Activated naive CD4-positive, alpha-beta T cell treated with anti-CD3 and anti-CD28 coated beads, Interleukin-2, amount 10 ng/mL, durations not matched to agents 7 days and 5 days (primary cell): ENCODE measurements around the gene CDCA7.
A peak's percentile ranks its signal among the peaks of the same experiment; 100 is the strongest.
"Not testable (repeated sequence)": the region's sequence is repeated elsewhere in the genome, so short reads cannot be mapped to it uniquely, and the experiment has no call there.

Source experiments
- CTCF ChIA-PET: fragments of 350-600 bp; sonication (Branson Sonifier 250); formaldehyde crosslinking; loops from one replicate; lab custom pipeline; 2021; ENCODE audit warnings: antibody characterized with exemption; lab: Charles Lee
- DNase-seq: peaks from one replicate; pipeline ENCODE4 v3.0.0-alpha.2; 2020
- H3K27ac Mint-ChIP-seq: one replicate; pipeline ENCODE4 v1.8.0; 2021; ENCODE audit warnings: mild to moderate bottlenecking, moderate library complexity, mixed read lengths
- H3K27me3 Mint-ChIP-seq: one replicate; pipeline ENCODE4 v1.8.0; 2021; ENCODE audit warnings: mild to moderate bottlenecking, mixed read lengths
- H3K36me3 Mint-ChIP-seq: one replicate; pipeline ENCODE4 v1.8.0; 2021; ENCODE audit warnings: mixed read lengths
- H3K4me1 Mint-ChIP-seq: one replicate; pipeline ENCODE4 v1.8.0; 2021; ENCODE audit warnings: mixed read lengths
- H3K4me3 Mint-ChIP-seq: one replicate; pipeline ENCODE4 v1.8.0; 2021; ENCODE audit warnings: mild to moderate bottlenecking, moderate library complexity, mixed read lengths
- H3K9me3 Mint-ChIP-seq: one replicate; pipeline ENCODE4 v1.8.0; 2021; ENCODE audit warnings: mixed read lengths

CDCA7 gene

DNA sequence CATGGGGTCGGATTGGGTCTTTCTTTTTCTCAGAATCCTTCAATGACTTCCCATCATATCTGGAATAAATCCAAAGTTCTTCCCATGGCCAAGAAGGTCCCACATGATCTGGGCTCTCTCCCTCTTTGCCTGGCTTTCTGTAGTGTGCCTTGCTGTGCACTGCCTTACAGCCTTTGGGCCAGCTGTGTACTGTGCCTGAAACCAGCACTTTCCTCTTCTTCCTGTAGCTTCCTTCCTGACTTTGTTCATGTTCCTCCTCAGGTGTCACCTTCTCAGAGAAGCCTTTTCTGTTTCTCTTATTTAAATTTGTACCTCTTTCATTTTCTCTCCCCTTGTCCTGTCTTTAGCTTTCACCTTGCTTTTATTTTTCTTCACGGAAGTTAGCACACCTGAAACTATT, 4.3 kb upstream of the CDCA7 start:
- H3K27ac Mint-ChIP-seq, result no peak overlapping the region
- peaks cover 29% of the 10 kb centered on the region for H3K4me1 Mint-ChIP-seq
- CTCF ChIA-PET, result no interaction called here
- H3K27me3 Mint-ChIP-seq, result peaks cover 25% of the 10 kb centered on the region
- H3K36me3 Mint-ChIP-seq, result no peaks in the 10 kb centered on the region
- no peak for DNase-seq
- peaks cover 8% of the 10 kb centered on the region for H3K9me3 Mint-ChIP-seq
- no peak overlapping the region for H3K4me3 Mint-ChIP-seq

DNA sequence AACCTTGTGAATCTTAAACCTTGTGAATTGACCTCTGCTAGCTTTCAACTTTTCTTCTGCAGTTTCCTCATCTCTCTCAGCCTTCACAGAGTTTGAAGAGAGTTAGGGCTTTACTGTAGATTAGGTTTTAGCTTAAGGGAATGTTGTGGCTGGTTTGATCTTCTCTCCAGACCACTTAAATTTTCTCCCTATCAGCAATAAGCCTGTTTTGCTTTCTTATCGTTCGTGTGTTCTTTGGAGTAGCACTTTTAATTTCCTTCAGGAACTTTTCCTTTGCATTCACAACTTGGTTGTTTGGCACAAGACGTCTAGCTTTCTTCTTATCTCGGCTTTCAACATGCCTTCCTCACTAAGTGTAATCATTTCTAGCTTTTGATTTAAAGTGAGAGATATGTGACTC, 2.8 kb upstream of the CDCA7 start:
- no peak overlapping the region for H3K27ac Mint-ChIP-seq
- H3K36me3 Mint-ChIP-seq, result peaks cover 11% of the 10 kb centered on the region
- H3K27me3 Mint-ChIP-seq, result peaks cover 25% of the 10 kb centered on the region
- H3K4me3 Mint-ChIP-seq, result no peak overlapping the region
- H3K4me1 Mint-ChIP-seq, result peaks cover 43% of the 10 kb centered on the region
- no peak for DNase-seq
- no peaks in the 10 kb centered on the region for H3K9me3 Mint-ChIP-seq
- CTCF ChIA-PET, result no interaction called here

DNA sequence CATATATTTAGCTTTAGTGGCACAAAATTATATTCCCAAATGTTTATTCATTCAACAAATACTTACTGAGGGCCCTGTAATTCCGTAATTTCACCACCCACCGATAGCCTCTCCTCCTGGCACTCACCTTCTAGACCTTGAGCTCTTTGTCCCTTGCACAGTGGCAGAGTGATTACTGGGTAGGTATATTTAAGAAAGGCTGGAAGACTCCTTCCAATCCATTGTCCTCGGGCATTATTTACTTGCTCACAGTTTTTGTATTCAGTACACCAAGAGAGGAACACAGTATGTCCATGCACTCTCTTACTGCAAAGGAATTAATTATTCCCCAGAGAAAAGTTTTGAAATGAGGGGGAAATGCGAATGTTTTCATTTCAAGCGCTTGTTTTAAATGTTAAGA, 1.1 kb upstream of the CDCA7 start:
- no peak for DNase-seq
- Mint-ChIP-seq H3K36me3 (peaks cover 20% of the 10 kb centered on the region), H3K27ac (peak overlapping the region; percentile 98), H3K4me3 (peak overlapping the region; percentile 89), H3K9me3 (no peaks in the 10 kb centered on the region), H3K27me3 (peaks cover 18% of the 10 kb centered on the region), H3K4me1 (peaks cover 53% of the 10 kb centered on the region)
- CTCF ChIA-PET, result interaction anchor here (1.0 to 1.1 kb wide), 2 partner anchors 50 to 114 kb away, joined by 3 to 4 read pairs; no protein-coding TSS in a partner anchor

DNA sequence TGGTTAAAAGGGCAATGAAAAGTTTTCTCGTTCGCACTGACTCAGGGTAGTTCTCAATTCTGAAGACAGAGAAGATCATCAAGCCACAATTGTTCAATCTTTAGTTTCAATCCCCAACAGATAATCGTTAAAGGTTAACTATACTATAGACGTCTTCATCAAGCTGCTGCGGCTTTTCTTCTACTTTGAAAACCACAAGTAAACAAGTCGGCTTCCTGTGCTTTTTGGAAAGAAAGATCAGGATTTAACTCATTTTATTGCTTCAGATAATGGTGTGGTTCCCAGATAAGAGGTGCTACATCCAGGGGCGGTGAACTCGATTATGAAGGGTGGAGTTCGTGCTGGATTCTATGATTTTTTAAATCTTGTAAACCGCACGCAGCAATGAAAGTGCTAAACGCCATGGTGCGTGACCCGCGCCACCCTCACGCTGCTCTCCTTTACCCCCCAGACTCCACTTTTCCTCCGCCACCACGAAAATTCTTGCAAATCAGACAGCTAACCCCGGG, 545 bp upstream of the CDCA7 start:
- Mint-ChIP-seq H3K4me3 (peak overlapping the region; percentile 89), H3K36me3 (peaks cover 25% of the 10 kb centered on the region), H3K9me3 (no peaks in the 10 kb centered on the region), H3K27me3 (peaks cover 18% of the 10 kb centered on the region), H3K27ac (peak overlapping the region; percentile 98), H3K4me1 (peaks cover 59% of the 10 kb centered on the region)
- CTCF ChIA-PET, result interaction anchor here (1.0 to 1.1 kb wide), 2 partner anchors 49 to 115 kb away, joined by 3 to 4 read pairs; no protein-coding TSS in a partner anchor
- DNase-seq, result peak; percentile 78

DNA sequence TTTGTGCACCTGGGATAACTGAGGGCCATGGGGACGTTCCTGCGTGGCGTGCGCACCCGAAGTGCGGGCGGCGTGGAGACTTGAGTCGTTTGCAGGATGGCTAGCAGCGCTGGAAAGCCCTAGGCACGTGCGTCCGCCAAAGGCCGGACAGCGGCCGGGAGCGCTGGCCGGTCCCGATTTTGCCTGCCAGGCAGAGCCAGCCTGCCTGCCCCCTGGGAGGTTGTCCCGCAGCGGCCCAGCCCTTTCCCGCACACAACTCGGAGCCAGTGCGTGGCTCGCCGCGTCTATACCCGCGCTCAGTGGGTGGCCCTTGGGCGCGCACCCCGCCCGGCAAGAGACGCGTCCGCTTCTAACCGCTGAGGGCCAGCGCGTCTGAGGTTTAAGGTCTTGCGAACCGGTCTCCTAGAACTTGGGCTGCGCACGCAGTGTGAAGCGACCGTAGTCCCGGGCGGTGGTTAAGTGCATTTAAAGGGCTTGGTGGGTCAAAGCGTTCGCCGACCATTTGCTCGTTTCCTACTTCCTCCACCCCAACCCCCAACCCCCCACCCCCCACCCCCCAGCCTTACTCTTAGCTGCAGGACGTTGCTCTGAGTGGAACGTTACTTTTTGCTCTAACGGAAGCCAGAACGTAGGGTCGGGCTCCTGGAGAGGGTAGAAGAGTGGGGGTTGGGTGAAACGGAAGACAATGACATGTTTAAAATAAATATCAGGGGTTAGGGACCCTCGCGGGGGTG, 627 bp downstream of the CDCA7 start:
- H3K4me1 Mint-ChIP-seq, result peaks cover 65% of the 10 kb centered on the region
- peak overlapping the region; percentile 89 for H3K27ac Mint-ChIP-seq
- no peaks in the 10 kb centered on the region for H3K9me3 Mint-ChIP-seq
- H3K27me3 Mint-ChIP-seq, result peaks cover 14% of the 10 kb centered on the region
- CTCF ChIA-PET, result no interaction called here
- DNase-seq, result peak; percentile 64
- H3K4me3 Mint-ChIP-seq, result peak overlapping the region; percentile 89
- peaks cover 34% of the 10 kb centered on the region for H3K36me3 Mint-ChIP-seq

DNA sequence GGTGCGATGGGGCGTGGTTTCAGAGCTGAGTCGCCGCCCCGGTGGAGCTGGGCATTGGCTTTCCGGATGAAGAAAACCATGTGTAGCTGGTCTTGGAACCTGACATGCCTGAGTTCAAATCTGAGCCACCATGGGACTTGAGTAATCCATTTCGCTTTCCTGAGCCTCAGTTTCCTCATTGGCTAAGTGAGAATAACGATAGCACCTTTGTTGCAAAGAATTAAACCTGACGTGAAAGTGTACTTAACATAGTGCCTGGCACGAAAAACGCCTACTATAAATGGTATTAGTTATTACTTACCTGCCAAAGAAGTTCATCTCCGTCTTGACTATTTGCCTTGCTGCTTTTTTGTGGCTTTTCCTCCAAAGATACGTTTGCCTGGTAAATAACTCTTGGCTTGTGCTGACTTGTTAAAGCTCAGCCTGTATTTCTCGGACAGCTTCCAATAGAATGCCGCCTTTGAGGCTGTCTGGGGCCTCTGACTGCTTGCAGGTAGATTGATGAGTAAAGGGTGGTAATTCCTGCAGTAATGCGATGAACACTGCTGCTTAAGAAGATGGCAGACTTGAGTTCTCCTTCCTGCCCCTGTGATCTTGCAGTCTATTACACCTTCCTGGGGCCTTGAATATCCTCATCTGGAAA, 1.3 kb downstream of the CDCA7 start:
- H3K36me3 Mint-ChIP-seq, result peaks cover 38% of the 10 kb centered on the region

DNA sequence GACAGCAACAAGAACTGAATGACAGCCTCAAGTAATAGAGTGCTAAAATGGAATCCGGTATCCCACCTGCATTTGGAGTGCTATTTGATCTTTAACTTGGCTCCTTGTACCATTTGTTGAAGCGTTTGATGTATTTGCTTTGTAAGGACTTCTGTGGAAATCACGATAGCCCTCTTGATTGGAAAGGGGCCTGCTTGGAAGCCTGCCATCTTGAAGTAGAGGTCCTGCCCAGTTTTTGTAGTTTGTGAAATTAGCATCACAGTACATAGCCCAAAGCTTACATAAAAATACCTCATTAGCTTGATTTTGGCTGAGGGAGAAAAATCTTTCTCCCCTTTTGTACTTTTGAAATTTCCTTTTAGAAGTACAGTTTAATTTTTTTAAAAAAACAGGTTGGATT, 2.7 kb downstream of the CDCA7 start:
- H3K4me3 Mint-ChIP-seq, result peak overlapping the region; percentile 28
- CTCF ChIA-PET, result interaction anchor here (0.6 kb wide), 1 partner anchor 1137 kb away, joined by 5 read pairs; no protein-coding TSS in a partner anchor
- H3K27me3 Mint-ChIP-seq, result no peaks in the 10 kb centered on the region
- peak overlapping the region; percentile 42 for H3K27ac Mint-ChIP-seq
- DNase-seq, result no peak
- H3K36me3 Mint-ChIP-seq, result peaks cover 45% of the 10 kb centered on the region
- peaks cover 66% of the 10 kb centered on the region for H3K4me1 Mint-ChIP-seq
- no peaks in the 10 kb centered on the region for H3K9me3 Mint-ChIP-seq

More for the DNA sequence above, 1.3 kb downstream of the CDCA7 start:
- H3K9me3 Mint-ChIP-seq, result no peaks in the 10 kb centered on the region
- peak overlapping the region; percentile 89 for H3K4me3 Mint-ChIP-seq
- peak overlapping the region; percentile 89 for H3K27ac Mint-ChIP-seq
- H3K4me1 Mint-ChIP-seq, result peaks cover 66% of the 10 kb centered on the region
- peaks cover 9% of the 10 kb centered on the region for H3K27me3 Mint-ChIP-seq
- peak; percentile 21 for DNase-seq
- CTCF ChIA-PET, result interaction anchor here (0.6 kb wide), 1 partner anchor 1085 kb away, joined by 3 read pairs; no protein-coding TSS in a partner anchor

DNA sequence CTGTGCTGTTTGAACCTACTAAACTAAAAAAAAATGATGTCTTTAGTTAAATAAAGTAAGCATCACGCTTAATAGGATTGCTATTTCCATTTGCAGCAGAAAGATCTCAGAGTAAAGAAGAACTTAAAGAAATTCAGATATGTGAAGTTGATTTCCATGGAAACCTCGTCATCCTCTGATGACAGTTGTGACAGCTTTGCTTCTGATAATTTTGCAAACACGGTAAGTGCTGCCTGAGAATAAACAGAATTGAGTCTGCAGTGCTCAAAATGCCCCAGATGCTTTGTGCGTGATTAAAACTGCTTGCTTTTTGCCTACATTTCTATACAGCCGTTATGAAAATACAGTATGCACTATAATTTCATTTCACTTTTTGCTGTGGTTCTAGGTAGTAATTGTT, 3.9 kb downstream of the CDCA7 start:
- Mint-ChIP-seq H3K27ac (peak overlapping the region; percentile 49), H3K4me3 (no peak overlapping the region), H3K27me3 (no peaks in the 10 kb centered on the region), H3K4me1 (peaks cover 55% of the 10 kb centered on the region), H3K36me3 (peaks cover 51% of the 10 kb centered on the region), H3K9me3 (no peaks in the 10 kb centered on the region)
- CTCF ChIA-PET, result no interaction called here
- DNase-seq, result no peak

DNA sequence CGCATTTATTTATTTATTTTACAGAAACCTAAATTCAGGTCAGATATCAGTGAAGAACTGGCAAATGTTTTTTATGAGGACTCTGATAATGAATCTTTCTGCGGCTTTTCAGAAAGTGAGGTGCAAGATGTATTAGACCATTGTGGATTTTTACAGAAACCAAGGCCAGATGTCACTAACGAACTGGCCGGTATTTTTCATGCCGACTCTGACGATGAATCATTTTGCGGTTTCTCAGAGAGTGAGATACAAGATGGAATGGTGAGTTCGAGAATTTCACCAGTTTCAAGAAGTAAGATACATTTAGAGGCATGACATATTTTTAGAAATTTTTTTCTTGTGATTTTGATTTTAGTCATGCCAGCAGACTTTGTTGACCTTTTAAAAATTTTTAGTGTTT, 4.6 kb downstream of the CDCA7 start:
- Mint-ChIP-seq H3K4me3 (no peak overlapping the region), H3K36me3 (peaks cover 57% of the 10 kb centered on the region)
- CTCF ChIA-PET, result no interaction called here

DNA sequence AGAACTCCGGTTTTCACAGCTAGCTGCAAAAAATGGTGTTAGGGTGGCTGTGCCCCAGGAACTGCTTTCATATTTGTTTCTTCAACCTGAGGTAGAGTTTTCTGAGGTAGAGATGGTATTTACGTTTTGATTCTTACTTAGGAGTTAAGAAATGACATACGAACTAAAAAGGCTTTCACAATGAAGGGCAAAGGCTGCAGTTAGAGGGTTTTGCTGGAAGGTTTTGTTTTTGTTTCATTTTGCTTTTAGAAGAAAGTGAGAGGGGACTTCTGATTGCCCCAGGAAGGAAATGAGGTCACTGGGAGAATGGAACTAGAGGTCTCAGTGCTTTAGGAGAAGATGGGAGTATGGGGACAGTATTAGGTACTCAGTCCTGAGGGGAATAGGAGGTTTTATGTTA, 15.5 kb downstream of the CDCA7 start:
- CTCF ChIA-PET, result no interaction called here
- Mint-ChIP-seq H3K36me3 (peaks cover 56% of the 10 kb centered on the region), H3K4me3 (no peak overlapping the region)

More for the DNA sequence above, 4.6 kb downstream of the CDCA7 start:
- H3K4me1 Mint-ChIP-seq, result peaks cover 49% of the 10 kb centered on the region
- no peak for DNase-seq
- no peak overlapping the region for H3K27ac Mint-ChIP-seq
- no peaks in the 10 kb centered on the region for H3K27me3 Mint-ChIP-seq
- no peaks in the 10 kb centered on the region for H3K9me3 Mint-ChIP-seq

DNA sequence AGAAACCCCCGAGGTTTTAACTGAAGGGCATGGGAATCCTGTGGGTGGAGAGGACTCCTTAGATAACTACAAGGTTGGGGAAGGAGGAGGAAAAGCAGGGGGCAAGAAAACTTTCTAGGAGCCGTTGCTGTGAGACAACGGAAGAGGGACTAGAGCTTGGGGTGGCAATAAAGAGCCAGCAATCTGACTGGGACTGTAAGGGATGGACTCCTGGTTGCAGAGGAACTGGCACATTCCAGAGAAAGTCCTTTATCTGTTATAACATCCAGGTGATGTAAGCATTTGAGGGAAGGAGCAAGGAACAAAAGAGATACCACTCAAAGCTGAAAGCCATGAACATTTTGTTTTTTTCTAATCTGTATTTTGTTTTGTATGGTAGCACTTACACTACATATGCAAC, 16.4 kb downstream of the CDCA7 start:
- no peak overlapping the region for H3K4me3 Mint-ChIP-seq
- CTCF ChIA-PET, result no interaction called here
- H3K27me3 Mint-ChIP-seq, result no peaks in the 10 kb centered on the region
- peaks cover 48% of the 10 kb centered on the region for H3K36me3 Mint-ChIP-seq
- peak overlapping the region; percentile 74 for H3K27ac Mint-ChIP-seq
- no peak for DNase-seq
- peaks cover 27% of the 10 kb centered on the region for H3K4me1 Mint-ChIP-seq
- no peaks in the 10 kb centered on the region for H3K9me3 Mint-ChIP-seq

More for the DNA sequence above, 15.5 kb downstream of the CDCA7 start:
- Mint-ChIP-seq H3K4me1 (peaks cover 30% of the 10 kb centered on the region), H3K27ac (peak overlapping the region; percentile 74), H3K27me3 (no peaks in the 10 kb centered on the region), H3K9me3 (no peaks in the 10 kb centered on the region)
- no peak for DNase-seq

DNA sequence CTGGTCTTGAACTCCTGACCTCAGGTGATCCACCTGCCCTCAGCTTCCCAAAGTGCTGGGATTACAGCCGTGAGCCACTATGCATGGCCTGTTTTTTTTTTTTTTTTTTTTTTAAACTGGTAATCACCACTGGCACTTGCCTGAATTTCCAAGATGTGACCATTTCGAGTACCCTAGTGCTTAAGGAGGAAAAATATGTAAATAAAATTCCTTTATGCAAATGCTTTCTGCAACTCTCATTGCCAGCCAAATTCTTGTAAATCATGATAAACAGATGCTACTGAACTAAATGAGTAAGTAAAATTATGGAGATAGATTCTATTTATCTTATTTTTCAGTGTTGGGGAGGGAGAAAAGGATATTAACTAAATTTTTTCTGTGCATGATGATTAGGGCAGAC, 18.6 kb downstream of the CDCA7 start:
- no peaks in the 10 kb centered on the region for H3K27me3 Mint-ChIP-seq
- no peak overlapping the region for H3K27ac Mint-ChIP-seq
- DNase-seq, result no peak
- peaks cover 36% of the 10 kb centered on the region for H3K36me3 Mint-ChIP-seq
- H3K4me1 Mint-ChIP-seq, result peaks cover 22% of the 10 kb centered on the region
- CTCF ChIA-PET, result no interaction called here
- H3K4me3 Mint-ChIP-seq, result no peak overlapping the region
- no peaks in the 10 kb centered on the region for H3K9me3 Mint-ChIP-seq

DNA sequence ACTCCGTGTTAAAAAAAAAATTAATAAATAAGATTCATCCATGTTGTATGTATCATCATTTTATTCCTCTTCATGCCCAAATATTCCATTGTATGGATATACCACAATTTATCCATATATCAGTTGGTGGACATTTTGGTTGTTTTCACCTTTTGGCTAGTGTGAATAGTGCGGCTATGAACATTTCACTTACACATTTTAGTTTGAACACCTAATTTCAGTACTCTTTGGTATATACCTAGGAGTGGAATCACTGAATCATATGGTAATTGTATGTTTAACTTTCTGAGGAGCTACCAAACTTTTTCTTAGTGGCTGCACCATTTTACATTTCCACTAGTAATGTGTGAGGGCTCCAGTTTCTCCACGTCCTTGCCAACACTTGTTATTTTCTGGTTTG, 20.0 kb downstream of the CDCA7 start:
- H3K9me3 Mint-ChIP-seq, result no peaks in the 10 kb centered on the region
- peaks cover 31% of the 10 kb centered on the region for H3K36me3 Mint-ChIP-seq
- H3K27ac Mint-ChIP-seq, result no peak overlapping the region
- no peak overlapping the region for H3K4me3 Mint-ChIP-seq
- no peak for DNase-seq
- H3K4me1 Mint-ChIP-seq, result peaks cover 13% of the 10 kb centered on the region
- CTCF ChIA-PET, result no interaction called here
- no peaks in the 10 kb centered on the region for H3K27me3 Mint-ChIP-seq

DNA sequence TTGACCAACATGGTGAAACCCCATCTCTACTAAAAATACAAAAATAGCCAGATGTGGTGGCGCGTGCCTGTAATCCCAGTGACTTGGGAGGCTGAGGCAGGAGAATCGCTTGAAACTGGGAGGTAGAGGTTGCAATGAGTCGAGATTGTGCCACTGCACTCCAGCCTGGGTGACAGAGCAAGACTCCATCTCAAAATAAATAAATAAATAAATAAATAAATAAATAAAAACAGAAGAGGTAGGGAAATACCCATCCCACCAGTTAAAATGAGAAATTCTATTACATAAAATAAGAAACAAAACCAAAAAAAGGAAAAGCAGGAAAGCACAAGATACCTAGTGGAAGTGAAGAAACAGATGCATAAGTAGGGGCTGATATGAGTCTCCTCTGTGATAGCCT, 30.9 kb downstream of the CDCA7 start:
- DNase-seq, H3K27ac Mint-ChIP-seq, H3K4me3 Mint-ChIP-seq, H3K27me3 Mint-ChIP-seq, H3K4me1 Mint-ChIP-seq, H3K9me3 Mint-ChIP-seq, CTCF ChIA-PET: not testable (repeated sequence)
- peaks cover 11% of the 10 kb centered on the region for H3K36me3 Mint-ChIP-seq
